HG03103 (cell line): ENCODE results near the gene GPR55.
A peak's percentile ranks its signal among the peaks of the same experiment; 100 is the strongest.

Experiments used
- ATAC-seq: cut with Tn5 transposase; IDR thresholded peaks from one replicate; pipeline ENCODE4 v1.9.1; 2021; ENCODE audit warnings: low read depth; ENCODE audit not compliant: unreplicated experiment

GPR55 gene

GRCh38 chr2:230888824-230889400 lies 36.1 kb downstream of the GPR55 start:
- ATAC-seq, result no peak

GRCh38 chr2:230887342-230887741 lies 37.7 kb downstream of the GPR55 start:
- ATAC-seq, result no peak

GRCh38 chr2:230886671-230887071 lies 38.4 kb downstream of the GPR55 start:
- no peak for ATAC-seq

GRCh38 chr2:230886206-230886605 lies 38.8 kb downstream of the GPR55 start:
- no peak for ATAC-seq

- ATAC-seq, result no peak
Measured at GRCh38 chr2:230885463-230886130, 39.4 kb downstream of the GPR55 start.

GRCh38 chr2:230881840-230882239 lies 43.2 kb downstream of the GPR55 start:
- no peak for ATAC-seq

- no peak for ATAC-seq
Measured at GRCh38 chr2:230879891-230880290, 45.2 kb downstream of the GPR55 start.

GRCh38 chr2:230879271-230879882 lies 45.7 kb downstream of the GPR55 start:
- no peak for ATAC-seq

- no peak for ATAC-seq
Measured at GRCh38 chr2:230878599-230879188, 46.3 kb downstream of the GPR55 start.

- ATAC-seq, result no peak
Measured at GRCh38 chr2:230877759-230878598, 47.1 kb downstream of the GPR55 start.

- ATAC-seq, result no peak
Measured at GRCh38 chr2:230877116-230877758, 47.8 kb downstream of the GPR55 start.

GRCh38 chr2:230875347-230876315 lies 49.4 kb downstream of the GPR55 start:
- ATAC-seq, result no peak

- no peak for ATAC-seq
Measured at GRCh38 chr2:230874876-230875275, 50.2 kb downstream of the GPR55 start.

- ATAC-seq, result no peak
Measured at GRCh38 chr2:230874456-230874855, 50.6 kb downstream of the GPR55 start.

- peak; percentile 62 for ATAC-seq
Measured at GRCh38 chr2:230873661-230874401, 51.2 kb downstream of the GPR55 start.

GRCh38 chr2:230872968-230873660 lies 51.9 kb downstream of the GPR55 start:
- peak; percentile 62 for ATAC-seq

- no peak for ATAC-seq
Measured at GRCh38 chr2:230872151-230872967, 52.7 kb downstream of the GPR55 start.
